GM19463 (cell line): ENCODE data around the gene ANGPTL8.

Source experiments
- ATAC-seq: cut with Tn5 transposase; IDR thresholded peaks from one replicate; pipeline ENCODE4 v1.9.1; 2021; ENCODE audit warnings: mild to moderate bottlenecking, moderate library complexity; ENCODE audit not compliant: unreplicated experiment

ANGPTL8 gene

GRCh38 chr19:11203194-11204075 lies 36.0 kb upstream of the ANGPTL8 start:
- no peak for ATAC-seq

- no peak for ATAC-seq
These were observed 35.3 kb upstream of the ANGPTL8 start for GRCh38 chr19:11204076-11204602.

- no peak for ATAC-seq
These were observed 34.5 kb upstream of the ANGPTL8 start for GRCh38 chr19:11204943-11205349.

- ATAC-seq, result no peak
These were observed 33.4 kb upstream of the ANGPTL8 start for GRCh38 chr19:11205939-11206570.

- ATAC-seq, result no peak
These were observed 30.6 kb upstream of the ANGPTL8 start for GRCh38 chr19:11208561-11209471.

- ATAC-seq, result no peak
These were observed 29.4 kb upstream of the ANGPTL8 start for GRCh38 chr19:11209839-11210655.

- ATAC-seq, result no peak
These were observed 28.8 kb upstream of the ANGPTL8 start for GRCh38 chr19:11210656-11210928.

GRCh38 chr19:11214387-11214786 lies 25.0 kb upstream of the ANGPTL8 start:
- ATAC-seq, result no peak

- ATAC-seq, result no peak
These were observed 18.3 kb upstream of the ANGPTL8 start for GRCh38 chr19:11221082-11221598.

GRCh38 chr19:11223200-11223599 lies 16.2 kb upstream of the ANGPTL8 start:
- no peak for ATAC-seq

GRCh38 chr19:11224429-11224828 lies 15.0 kb upstream of the ANGPTL8 start:
- ATAC-seq, result no peak

GRCh38 chr19:11225172-11225571 lies 14.2 kb upstream of the ANGPTL8 start:
- ATAC-seq, result no peak

- no peak for ATAC-seq
These were observed 13.6 kb upstream of the ANGPTL8 start for GRCh38 chr19:11225815-11226214.

- ATAC-seq, result no peak
These were observed 12.7 kb upstream of the ANGPTL8 start for GRCh38 chr19:11226716-11227166.

- ATAC-seq, result no peak
These were observed 12.1 kb upstream of the ANGPTL8 start for GRCh38 chr19:11227195-11227886.

GRCh38 chr19:11230621-11231386 lies 8.6 kb upstream of the ANGPTL8 start:
- ATAC-seq, result no peak

GRCh38 chr19:11232555-11232954 lies 6.9 kb upstream of the ANGPTL8 start:
- ATAC-seq, result no peak

- no peak for ATAC-seq
These were observed 6.3 kb upstream of the ANGPTL8 start for GRCh38 chr19:11233073-11233472.
